ENCODE results near the gene TAF13. TPM values are rescaled to one million over a fixed set of nuclear protein-coding genes. Genes with fewer than 3 reads are reported as not detected.
A peak's percentile ranks its signal among the peaks of the same experiment; 100 is the strongest.

TAF13 gene
- total RNA-seq, 1 experiment from 2014 or later: 27.3 TPM

DNA sequence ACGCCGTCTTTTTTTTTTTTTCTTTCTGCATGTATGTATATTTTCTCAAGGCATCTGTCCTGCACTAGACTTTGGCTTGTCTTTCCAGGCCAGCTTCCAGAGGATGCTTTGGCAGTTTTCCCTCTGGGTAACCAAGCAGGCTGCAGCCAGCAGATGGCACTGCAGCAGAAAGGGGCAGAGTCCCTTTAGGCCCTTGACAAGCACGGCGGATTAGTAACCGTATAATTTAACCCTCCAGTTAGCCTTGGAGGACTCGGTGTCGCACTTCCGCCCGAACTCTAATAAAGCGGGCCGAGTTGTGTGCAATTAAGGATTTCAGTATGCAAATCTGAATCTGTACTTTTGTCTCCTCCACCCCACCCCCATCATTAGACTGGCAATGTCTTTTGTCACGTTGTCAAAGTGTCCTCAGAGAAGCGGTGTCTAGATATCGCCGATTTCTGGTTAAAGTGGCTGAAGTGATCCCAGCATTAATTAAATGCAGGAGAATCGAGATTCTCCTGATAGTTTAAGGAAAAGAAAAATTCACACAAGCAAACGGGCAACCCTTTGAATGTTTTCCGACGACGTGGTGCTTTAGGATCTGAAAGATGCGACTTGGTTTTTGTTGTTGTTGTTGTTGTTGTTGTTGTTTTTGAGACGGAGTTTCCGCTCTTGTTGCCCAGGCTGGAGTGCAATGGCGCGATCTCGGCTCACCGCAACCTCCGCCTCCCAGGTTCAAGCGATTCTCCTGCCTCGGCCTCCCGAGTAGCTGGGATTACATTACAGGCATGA lies 13.6 kb upstream of the TAF13 start:
- Histone ChIP-seq H3K79me2 (ENCODE audit: insufficient read depth, low read length) (peaks cover 24% of the 10 kb centered on the region), H3K9ac (ENCODE audit: low read length) (no peak overlapping the region), H2AFZ (ENCODE audit: low read depth, low read length, poor library complexity, severe bottlenecking) (no peak overlapping the region), H3K27me3 (ENCODE audit: insufficient read depth, low read length) (no peaks in the 10 kb centered on the region), H3K27ac (ENCODE audit: low read depth, low read length) (no peak overlapping the region), H4K20me1 (ENCODE audit: insufficient read depth) (no peaks in the 10 kb centered on the region), H3K4me2 (ENCODE audit: low read length) (peak overlapping the region; percentile 87), H3K9me2 (ENCODE audit: insufficient read depth) (no peaks in the 10 kb centered on the region), H3K4me3 (replicated peaks in 1 of 2; ENCODE audit: low read depth in 1 of 2, low read length in 2 of 2) (no peak overlapping the region), H3K9me3 (ENCODE audit: control insufficient read depth in 1 of 2, insufficient read depth in 1 of 2, low read depth in 1 of 2, low read length in 2 of 2) (no peaks in the 10 kb centered on the region), H3K4me1 (ENCODE audit: control insufficient read depth in 1 of 2, insufficient read depth in 2 of 2, low read length in 2 of 2) (peaks cover 5 to 27% of the 10 kb centered on the region in 2 experiments; a peak in 3 of 4 replicates), H3K36me3 (ENCODE audit: control insufficient read depth in 1 of 2, insufficient read depth in 2 of 2, low read length in 2 of 2) (peaks cover 0 to 4% of the 10 kb centered on the region in 2 experiments; a peak in 1 of 4 replicates)
- BruUV-seq (replicated peaks): no TSS peak
- intact Hi-C loops (cut with micrococcal nuclease): no loop called here
- DNase-seq (ENCODE audit: low read depth, low spot score): peak; percentile 41
- peak; percentile 24; the same call in 1 of the 2 replicates for ATAC-seq
- POLR2A ChIA-PET: interaction anchor here (1.8 to 2.1 kb wide), 3 partner anchors 10 to 14 kb away, joined by 7 to 18 read pairs (median 7); partner anchors contain the start of gene TAF13
- CTCF ChIA-PET: interaction anchor here (1.3 to 2.5 kb wide), 2 partner anchors 11 kb away, joined by 8 to 21 read pairs; no protein-coding TSS in a partner anchor
- TF ChIP-seq, protein P1, sequence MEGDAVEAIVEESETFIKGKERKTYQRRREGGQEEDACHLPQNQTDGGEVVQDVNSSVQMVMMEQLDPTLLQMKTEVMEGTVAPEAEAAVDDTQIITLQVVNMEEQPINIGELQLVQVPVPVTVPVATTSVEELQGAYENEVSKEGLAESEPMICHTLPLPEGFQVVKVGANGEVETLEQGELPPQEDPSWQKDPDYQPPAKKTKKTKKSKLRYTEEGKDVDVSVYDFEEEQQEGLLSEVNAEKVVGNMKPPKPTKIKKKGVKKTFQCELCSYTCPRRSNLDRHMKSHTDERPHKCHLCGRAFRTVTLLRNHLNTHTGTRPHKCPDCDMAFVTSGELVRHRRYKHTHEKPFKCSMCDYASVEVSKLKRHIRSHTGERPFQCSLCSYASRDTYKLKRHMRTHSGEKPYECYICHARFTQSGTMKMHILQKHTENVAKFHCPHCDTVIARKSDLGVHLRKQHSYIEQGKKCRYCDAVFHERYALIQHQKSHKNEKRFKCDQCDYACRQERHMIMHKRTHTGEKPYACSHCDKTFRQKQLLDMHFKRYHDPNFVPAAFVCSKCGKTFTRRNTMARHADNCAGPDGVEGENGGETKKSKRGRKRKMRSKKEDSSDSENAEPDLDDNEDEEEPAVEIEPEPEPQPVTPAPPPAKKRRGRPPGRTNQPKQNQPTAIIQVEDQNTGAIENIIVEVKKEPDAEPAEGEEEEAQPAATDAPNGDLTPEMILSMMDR (IDR thresholded peaks at IDR 0.05 in 2 of 3, conservative IDR thresholded peaks at IDR 0.05 in 1 of 3; ENCODE audit: borderline replicate concordance in 1 of 3, insufficient read depth in 1 of 3, low read depth in 2 of 3, low read length in 2 of 3): peak; percentile 29 to 74 (median 62); a peak in 5 of 6 replicates
- TF ChIP-seq, protein P2, sequence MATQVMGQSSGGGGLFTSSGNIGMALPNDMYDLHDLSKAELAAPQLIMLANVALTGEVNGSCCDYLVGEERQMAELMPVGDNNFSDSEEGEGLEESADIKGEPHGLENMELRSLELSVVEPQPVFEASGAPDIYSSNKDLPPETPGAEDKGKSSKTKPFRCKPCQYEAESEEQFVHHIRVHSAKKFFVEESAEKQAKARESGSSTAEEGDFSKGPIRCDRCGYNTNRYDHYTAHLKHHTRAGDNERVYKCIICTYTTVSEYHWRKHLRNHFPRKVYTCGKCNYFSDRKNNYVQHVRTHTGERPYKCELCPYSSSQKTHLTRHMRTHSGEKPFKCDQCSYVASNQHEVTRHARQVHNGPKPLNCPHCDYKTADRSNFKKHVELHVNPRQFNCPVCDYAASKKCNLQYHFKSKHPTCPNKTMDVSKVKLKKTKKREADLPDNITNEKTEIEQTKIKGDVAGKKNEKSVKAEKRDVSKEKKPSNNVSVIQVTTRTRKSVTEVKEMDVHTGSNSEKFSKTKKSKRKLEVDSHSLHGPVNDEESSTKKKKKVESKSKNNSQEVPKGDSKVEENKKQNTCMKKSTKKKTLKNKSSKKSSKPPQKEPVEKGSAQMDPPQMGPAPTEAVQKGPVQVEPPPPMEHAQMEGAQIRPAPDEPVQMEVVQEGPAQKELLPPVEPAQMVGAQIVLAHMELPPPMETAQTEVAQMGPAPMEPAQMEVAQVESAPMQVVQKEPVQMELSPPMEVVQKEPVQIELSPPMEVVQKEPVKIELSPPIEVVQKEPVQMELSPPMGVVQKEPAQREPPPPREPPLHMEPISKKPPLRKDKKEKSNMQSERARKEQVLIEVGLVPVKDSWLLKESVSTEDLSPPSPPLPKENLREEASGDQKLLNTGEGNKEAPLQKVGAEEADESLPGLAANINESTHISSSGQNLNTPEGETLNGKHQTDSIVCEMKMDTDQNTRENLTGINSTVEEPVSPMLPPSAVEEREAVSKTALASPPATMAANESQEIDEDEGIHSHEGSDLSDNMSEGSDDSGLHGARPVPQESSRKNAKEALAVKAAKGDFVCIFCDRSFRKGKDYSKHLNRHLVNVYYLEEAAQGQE (IDR thresholded peaks at IDR 0.05; ENCODE audit: low read depth): no peak
- TF ChIP-seq RAD21 (IDR thresholded peaks at IDR 0.05; ENCODE audit: low read depth): peak; percentile 35
- RAD21 ChIA-PET (ENCODE audit: low non-redundant PET in 1 of 2, low total read pairs in 2 of 2, uncharacterized antibody in 2 of 2, unreplicated experiment in 2 of 2): no interaction called here
